Epithelial cell of proximal tubule (primary cell): ENCODE data around the gene DISC1. TPM values are rescaled to one million over a fixed set of nuclear protein-coding genes. Genes with fewer than 3 reads are reported as not detected.

Experiments
- DNase-seq: peaks from one replicate; pipeline ENCODE4 v3.0.0-alpha.2; 2011; ENCODE audit warnings: low read depth
- H3K4me3 ChIP-seq: 2 replicates; pipeline ENCODE4 v1.5.1; 2011; ENCODE audit warnings: low read depth, mild to moderate bottlenecking, low read length
- CTCF ChIP-seq: conservative IDR thresholded peaks from 2 replicates; pipeline ENCODE4 v1.5.1; 2012; ENCODE audit warnings: low read depth, mild to moderate bottlenecking, low read length
- total RNA-seq: library from RNA; depleted of rRNA; stranded (reverse); fragments of >200 nt; gene quantifications from 2 replicates; pipeline ENCODE4 v1.2.3, GENCODE V29; 2015

The DISC1 gene
- total RNA-seq, 1 donor from 2014 or later, result 3.1 TPM

GRCh38 chr1:232005300-232005699 lies 378.7 kb downstream of the DISC1 start:
- no peak for TF ChIP-seq CTCF
- no peak overlapping the region for H3K4me3 ChIP-seq
- no peak for DNase-seq

GRCh38 chr1:232009741-232010140 lies 383.2 kb downstream of the DISC1 start:
- no peak for DNase-seq
- no peak for TF ChIP-seq CTCF
- no peak overlapping the region for H3K4me3 ChIP-seq

GRCh38 chr1:232011961-232012360 lies 385.4 kb downstream of the DISC1 start:
- DNase-seq, result no peak
- no peak for TF ChIP-seq CTCF
- H3K4me3 ChIP-seq, result no peak overlapping the region

- H3K4me3 ChIP-seq, result no peak overlapping the region
- no peak for TF ChIP-seq CTCF
- no peak for DNase-seq
These were observed 386.3 kb downstream of the DISC1 start for GRCh38 chr1:232012773-232013386.

- DNase-seq, result no peak
- H3K4me3 ChIP-seq, result no peak overlapping the region
- TF ChIP-seq CTCF, result no peak
These were observed 388.4 kb downstream of the DISC1 start for GRCh38 chr1:232014941-232015340.

GRCh38 chr1:232016616-232017015 lies 390.0 kb downstream of the DISC1 start:
- no peak for DNase-seq
- H3K4me3 ChIP-seq, result no peak overlapping the region
- TF ChIP-seq CTCF, result no peak

GRCh38 chr1:232017057-232017456 lies 390.5 kb downstream of the DISC1 start:
- H3K4me3 ChIP-seq, result no peak overlapping the region
- no peak for DNase-seq
- TF ChIP-seq CTCF, result no peak
